SU-DHL-6 (cell line): Measurements from ENCODE around the gene RETREG1.

Experiments
- EZH2phosphoT487 ChIP-seq: fragments of 200-600 bp; sonication (generic), shearing (Covaris generic); conservative IDR thresholded peaks from 2 replicates; pipeline ENCODE4 v1.6.1; 2018; ENCODE audit warnings: mild to moderate bottlenecking, antibody characterized with exemption, low read length, moderate library complexity, mixed read lengths
- TF ChIP-seq, protein P1 (sequence below): fragments of 200-600 bp; sonication (generic); IDR thresholded peaks from one replicate; pipeline ENCODE4 v1.5.1; 2017; ENCODE audit warnings: antibody characterized with exemption, mild to moderate bottlenecking, low read length, moderate library complexity; ENCODE audit not compliant: insufficient read depth, poor library complexity, severe bottlenecking

DNA sequence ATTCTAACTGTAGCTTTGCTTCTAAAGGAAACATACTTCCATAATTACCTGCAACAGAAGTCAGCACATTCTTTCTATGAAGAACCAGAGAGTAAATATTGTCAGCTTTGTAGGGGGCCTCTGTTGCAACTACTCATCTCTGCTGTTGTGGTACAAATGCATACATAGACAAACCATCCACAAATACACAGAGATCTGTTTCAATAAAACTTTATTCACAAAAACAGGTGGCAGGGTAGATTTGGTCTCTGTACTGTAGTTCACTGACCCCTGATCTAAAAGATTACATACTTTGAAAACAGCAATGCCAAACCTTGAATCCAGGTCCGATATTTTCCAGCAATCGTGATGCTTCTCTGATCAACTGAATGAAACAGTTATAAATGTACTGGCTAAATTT, 44.9 kb upstream of the RETREG1 start:
- TF ChIP-seq, protein P1, sequence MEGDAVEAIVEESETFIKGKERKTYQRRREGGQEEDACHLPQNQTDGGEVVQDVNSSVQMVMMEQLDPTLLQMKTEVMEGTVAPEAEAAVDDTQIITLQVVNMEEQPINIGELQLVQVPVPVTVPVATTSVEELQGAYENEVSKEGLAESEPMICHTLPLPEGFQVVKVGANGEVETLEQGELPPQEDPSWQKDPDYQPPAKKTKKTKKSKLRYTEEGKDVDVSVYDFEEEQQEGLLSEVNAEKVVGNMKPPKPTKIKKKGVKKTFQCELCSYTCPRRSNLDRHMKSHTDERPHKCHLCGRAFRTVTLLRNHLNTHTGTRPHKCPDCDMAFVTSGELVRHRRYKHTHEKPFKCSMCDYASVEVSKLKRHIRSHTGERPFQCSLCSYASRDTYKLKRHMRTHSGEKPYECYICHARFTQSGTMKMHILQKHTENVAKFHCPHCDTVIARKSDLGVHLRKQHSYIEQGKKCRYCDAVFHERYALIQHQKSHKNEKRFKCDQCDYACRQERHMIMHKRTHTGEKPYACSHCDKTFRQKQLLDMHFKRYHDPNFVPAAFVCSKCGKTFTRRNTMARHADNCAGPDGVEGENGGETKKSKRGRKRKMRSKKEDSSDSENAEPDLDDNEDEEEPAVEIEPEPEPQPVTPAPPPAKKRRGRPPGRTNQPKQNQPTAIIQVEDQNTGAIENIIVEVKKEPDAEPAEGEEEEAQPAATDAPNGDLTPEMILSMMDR: no peak
- TF ChIP-seq EZH2phosphoT487: no peak
